Keratinocyte (primary cell): ENCODE results near the gene PYM1. TPM values are rescaled to one million over a fixed set of nuclear protein-coding genes. Genes with fewer than 3 reads are reported as not detected.

ENCODE experiments used
- DNase-seq: peaks from one replicate; pipeline ENCODE4 v3.0.0-alpha.2; 2011; ENCODE audit warnings: low read depth, missing footprints, low spot score
- FAIRE-seq: peaks from 2 replicates; lab custom pipeline; 2011; peaks lifted over from hg19 to GRCh38; lab: Jason Lieb, UNC
- H2AFZ ChIP-seq: 2 replicates; pipeline ENCODE4 v1.6.0; 2012; ENCODE audit warnings: low read length, control low read depth, inconsistent platforms; ENCODE audit not compliant: control insufficient read depth
- H3K27ac ChIP-seq: 2 replicates; pipeline ENCODE4 v1.5.1; 2011; ENCODE audit warnings: low read length; ENCODE audit not compliant: control insufficient read depth, insufficient read depth
- H3K27me3 ChIP-seq: 3 replicates; pipeline ENCODE4 v1.6.0; 2011; ENCODE audit warnings: low read length; ENCODE audit not compliant: control insufficient read depth, insufficient read depth; ENCODE audit errors: extremely low read depth
- H3K36me3 ChIP-seq, 2 experiments: 2 replicates in 1 of 2; 3 replicates in 1 of 2; pipeline ENCODE4 v1.5.1; 2011; ENCODE audit warnings: low read length in 2 of 2, mild to moderate bottlenecking in 1 of 2; ENCODE audit not compliant: control insufficient read depth in 2 of 2, insufficient read depth in 2 of 2; ENCODE audit errors: extremely low read depth in 1 of 2
- H3K4me1 ChIP-seq: 3 replicates; pipeline ENCODE4 v1.5.1; 2011; ENCODE audit warnings: low read length; ENCODE audit not compliant: control insufficient read depth, insufficient read depth; ENCODE audit errors: extremely low read depth
- H3K4me2 ChIP-seq: 3 replicates; pipeline ENCODE4 v1.6.0; 2011; ENCODE audit warnings: low read depth, low read length; ENCODE audit not compliant: control insufficient read depth, insufficient read depth; ENCODE audit errors: extremely low read depth
- H3K4me3 ChIP-seq, 3 experiments: fragments of 200-600 bp in 1 of 3; sonication (generic) in 1 of 3; 2 replicates in 2 of 3; 3 replicates in 1 of 3; pipeline ENCODE4 v1.5.1; 2011 to 2016; ENCODE audit warnings: low read length in 3 of 3, mild to moderate bottlenecking in 3 of 3, control low read depth in 2 of 3, inconsistent platforms in 1 of 3, low read depth in 1 of 3, mixed read lengths in 1 of 3, mixed run types in 1 of 3, moderate library complexity in 1 of 3; ENCODE audit not compliant: control insufficient read depth in 2 of 3, insufficient read depth in 2 of 3; ENCODE audit errors: extremely low read depth in 1 of 3
- H3K79me2 ChIP-seq: 2 replicates; pipeline ENCODE4 v1.6.0; 2012; ENCODE audit warnings: low read length; ENCODE audit not compliant: control insufficient read depth, insufficient read depth
- H3K9ac ChIP-seq: 3 replicates; pipeline ENCODE4 v1.6.0; 2011; ENCODE audit warnings: low read length; ENCODE audit not compliant: control insufficient read depth, insufficient read depth; ENCODE audit errors: extremely low read depth
- H3K9me1 ChIP-seq: 3 replicates; pipeline ENCODE4 v1.6.0; 2011; ENCODE audit warnings: low read length; ENCODE audit not compliant: control insufficient read depth, insufficient read depth; ENCODE audit errors: extremely low read depth
- H3K9me3 ChIP-seq: 2 replicates; pipeline ENCODE4 v1.5.1; 2012; ENCODE audit warnings: low read depth, low read length; ENCODE audit not compliant: control insufficient read depth
- H4K20me1 ChIP-seq: 3 replicates; pipeline ENCODE4 v1.6.0; 2011; ENCODE audit warnings: low read length; ENCODE audit not compliant: control insufficient read depth, insufficient read depth; ENCODE audit errors: extremely low read depth
- EZH2 ChIP-seq: IDR thresholded peaks from one replicate; pipeline ENCODE4 v1.6.1; 2012; ENCODE audit warnings: inconsistent platforms, mild to moderate bottlenecking, low read length, moderate library complexity
- dilution Hi-C: fragments of 300-500 bp; cut with MboI; formaldehyde crosslinking; loops from one replicate; pipeline ENCODE4 v1.7.0; 2020; ENCODE audit warnings: low sequenced_read_pairs; ENCODE audit not compliant: extremely low pct_ligation_motif_present
- polyA plus RNA-seq, 5 experiments: library from polyadenylated mRNA; depleted of rRNA in 3 of 5; stranded (reverse) in 3 of 5; stranded (forward) in 1 of 5; unstranded in 1 of 5; fragments of >200 nt; gene quantifications; 1 replicate in 1 of 5; 2 replicates in 3 of 5; 3 replicates in 1 of 5; pipeline versions ENCODE4 v1.2.1 to v1.2.3, GENCODE V29; 2011 to 2012; ENCODE audit warnings: missing spikeins in 2 of 5, low read depth in 1 of 5, low replicate concordance in 1 of 5
- TF ChIP-seq, protein P1 (sequence below), 3 experiments: IDR thresholded peaks in 1 of 3; conservative IDR thresholded peaks in 1 of 3; optimal IDR thresholded peaks in 1 of 3; 2 replicates in 2 of 3; 3 replicates in 1 of 3; pipeline versions ENCODE3 to v1.5.1; 2011; ENCODE audit warnings: low read length in 3 of 3, mild to moderate bottlenecking in 3 of 3, moderate library complexity in 2 of 3, control low read depth in 1 of 3, inconsistent platforms in 1 of 3; ENCODE audit not compliant: insufficient read depth in 2 of 3; ENCODE audit errors: extremely low read depth in 1 of 3

The PYM1 gene
- polyA plus RNA-seq, 1 donor (not counting 4 experiments of a cell fraction or from before 2014, with no cell fraction given), result 63.4 TPM

- Histone ChIP-seq H4K20me1 (no peaks in the 10 kb centered on the region), H3K4me1 (peaks cover 57% of the 10 kb centered on the region), H3K36me3 (peaks cover 6 to 27% of the 10 kb centered on the region in 2 experiments), H3K9me3 (no peaks in the 10 kb centered on the region), H3K9ac (peak overlapping the region; percentile 86), H3K79me2 (peaks cover 46% of the 10 kb centered on the region), H3K4me3 (peak overlapping the region; percentile 52 to 92 (median 83)), H3K27ac (peak overlapping the region; percentile 97), H2AFZ (peak overlapping the region; percentile 16), H3K27me3 (no peaks in the 10 kb centered on the region), H3K4me2 (peak overlapping the region; percentile 94), H3K9me1 (no peaks in the 10 kb centered on the region)
- FAIRE-seq (no peak), DNase-seq (no peak)
- dilution Hi-C loops, result no loop called here
- TF ChIP-seq, protein P1, sequence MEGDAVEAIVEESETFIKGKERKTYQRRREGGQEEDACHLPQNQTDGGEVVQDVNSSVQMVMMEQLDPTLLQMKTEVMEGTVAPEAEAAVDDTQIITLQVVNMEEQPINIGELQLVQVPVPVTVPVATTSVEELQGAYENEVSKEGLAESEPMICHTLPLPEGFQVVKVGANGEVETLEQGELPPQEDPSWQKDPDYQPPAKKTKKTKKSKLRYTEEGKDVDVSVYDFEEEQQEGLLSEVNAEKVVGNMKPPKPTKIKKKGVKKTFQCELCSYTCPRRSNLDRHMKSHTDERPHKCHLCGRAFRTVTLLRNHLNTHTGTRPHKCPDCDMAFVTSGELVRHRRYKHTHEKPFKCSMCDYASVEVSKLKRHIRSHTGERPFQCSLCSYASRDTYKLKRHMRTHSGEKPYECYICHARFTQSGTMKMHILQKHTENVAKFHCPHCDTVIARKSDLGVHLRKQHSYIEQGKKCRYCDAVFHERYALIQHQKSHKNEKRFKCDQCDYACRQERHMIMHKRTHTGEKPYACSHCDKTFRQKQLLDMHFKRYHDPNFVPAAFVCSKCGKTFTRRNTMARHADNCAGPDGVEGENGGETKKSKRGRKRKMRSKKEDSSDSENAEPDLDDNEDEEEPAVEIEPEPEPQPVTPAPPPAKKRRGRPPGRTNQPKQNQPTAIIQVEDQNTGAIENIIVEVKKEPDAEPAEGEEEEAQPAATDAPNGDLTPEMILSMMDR (optimal IDR thresholded peaks at IDR 0.05 in 1 of 3, IDR thresholded peaks at IDR 0.05 in 1 of 3, conservative IDR thresholded peaks at IDR 0.05 in 1 of 3; ENCODE audit: extremely low read depth in 1 of 3, insufficient read depth in 2 of 3, low read length in 3 of 3), result no peak
- TF ChIP-seq EZH2, result no peak
These were observed 4.3 kb upstream of the PYM1 start for GRCh38 chr12:55931780-55932550.

DNA sequence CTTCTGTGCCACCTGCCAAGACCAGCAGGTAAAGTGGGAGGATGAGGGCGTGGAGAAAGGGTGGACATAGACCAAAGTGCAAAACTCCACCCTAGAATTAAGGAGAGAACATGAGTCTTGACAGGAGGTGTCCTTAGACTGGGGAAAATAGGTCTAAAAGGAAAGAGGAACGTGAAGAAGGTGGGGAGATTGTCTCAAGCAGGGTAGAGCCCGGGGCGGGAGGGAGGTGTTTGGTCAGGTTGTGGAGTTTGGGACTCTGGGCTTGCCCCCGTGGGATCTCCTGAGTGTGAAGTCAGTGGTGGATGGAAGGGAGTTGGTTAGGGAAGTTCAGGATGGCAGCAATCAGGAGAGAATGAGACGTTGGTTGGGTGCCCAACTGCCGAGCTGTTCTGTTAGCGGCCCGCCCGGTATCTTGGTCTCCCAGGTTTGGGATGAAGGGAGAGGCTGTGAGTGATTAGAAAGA lies 3.7 kb upstream of the PYM1 start:
- DNase-seq (no peak), FAIRE-seq (no peak)
- Histone ChIP-seq H3K27ac (peak overlapping the region; percentile 91), H3K4me1 (peaks cover 54% of the 10 kb centered on the region), H3K27me3 (no peaks in the 10 kb centered on the region), H3K9me1 (no peaks in the 10 kb centered on the region), H4K20me1 (no peaks in the 10 kb centered on the region), H3K79me2 (peaks cover 46% of the 10 kb centered on the region), H3K9ac (peak overlapping the region; percentile 86), H3K4me3 (peak overlapping the region; percentile 52 to 92 (median 83)), H3K36me3 (peaks cover under 1 to 24% of the 10 kb centered on the region in 2 experiments), H3K9me3 (no peaks in the 10 kb centered on the region), H3K4me2 (peak overlapping the region; percentile 94), H2AFZ (peak overlapping the region; percentile 16)
- TF ChIP-seq EZH2, result no peak
- TF ChIP-seq, protein P1 (optimal IDR thresholded peaks at IDR 0.05 in 1 of 3, IDR thresholded peaks at IDR 0.05 in 1 of 3, conservative IDR thresholded peaks at IDR 0.05 in 1 of 3; ENCODE audit: extremely low read depth in 1 of 3, insufficient read depth in 2 of 3, low read length in 3 of 3), result no peak
- dilution Hi-C loops, result no loop called here
